ENCODE data around the gene MLEC. TPM values are rescaled to one million over a fixed set of nuclear protein-coding genes. Genes with fewer than 3 reads are reported as not detected.

Gene MLEC
- total and polyA plus RNA-seq, 2 of the 13 experiments (the other 11 are each of a cell fraction or from before 2014, with no cell fraction given) = 49.8 to 156 TPM

DNA sequence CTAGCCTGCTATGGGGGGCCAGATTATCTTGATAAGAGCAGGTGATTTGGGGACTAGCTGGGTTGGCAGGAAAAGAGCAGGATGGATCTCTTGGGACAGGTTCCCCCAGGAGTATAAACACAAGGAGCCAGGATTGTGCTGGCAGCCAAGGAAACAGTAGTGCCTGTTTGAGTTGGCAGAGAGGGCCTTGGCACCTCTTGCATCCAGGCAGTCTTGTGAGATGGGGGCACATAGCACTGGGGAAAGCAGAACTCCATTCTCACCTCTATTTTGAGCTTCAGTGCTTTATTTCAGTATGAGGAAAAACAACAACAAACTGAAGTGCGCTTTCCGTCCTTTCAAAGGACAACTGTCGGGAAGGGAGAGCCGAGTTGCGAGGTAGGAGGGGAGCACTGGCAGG is 13.9 kb downstream of the MLEC start:
- H3K36me3 ChIP-seq (replicated peaks in 1 of 2; ENCODE audit: control insufficient read depth in 1 of 2, insufficient read depth in 2 of 2, low read length in 2 of 2) = peaks cover 38 to 60% of the 10 kb centered on the region in 2 experiments
- 95% methylated on average over 5 of the region's 5 CpGs for whole genome bisulfite sequencing (ENCODE audit: low lambda C conversion rate)
- no peak overlapping the region for H3K27ac ChIP-seq (ENCODE audit: extremely low read length, insufficient read depth, low read length)
- ATAC-seq (no peak), FAIRE-seq (no peak), DNase-seq (ENCODE audit: low spot score) (no peak)
- H4K20me1 ChIP-seq (ENCODE audit: insufficient read depth, low read length) = no peaks in the 10 kb centered on the region
- H3K9ac ChIP-seq (ENCODE audit: insufficient read depth, low read depth, low read length) = no peak overlapping the region
- no peak overlapping the region for H3K4me3 ChIP-seq (replicated peaks in 1 of 3; ENCODE audit: insufficient read depth in 1 of 3, low read depth in 2 of 3, low read length in 3 of 3)
- POLR2A ChIA-PET = interaction anchor here (1.0 kb wide), 1 partner anchor 9 kb away, joined by 4 read pairs; no protein-coding TSS in a partner anchor
- H3K79me2 ChIP-seq (ENCODE audit: insufficient read depth, low read length) = no peaks in the 10 kb centered on the region
- no TSS peak for BruUV-seq (replicated peaks)
- H3K4me1 ChIP-seq (ENCODE audit: insufficient read depth, low read length) = 0 out of 2 replicates have a peak, but pooled peaks cover 18% of the 10 kb centered on the region
- H3K27me3 ChIP-seq (ENCODE audit: control insufficient read depth in 1 of 2, insufficient read depth in 2 of 2, low read length in 2 of 2) = no peaks in the 10 kb centered on the region
- no peak overlapping the region for H2AFZ ChIP-seq (ENCODE audit: low read length)
- in situ Hi-C loops (cut with HindIII; ENCODE audit: extremely low pct_ligation_motif_present, low pct_unique_long_range_greater_than_20kb) (no loop called here), intact Hi-C loops (cut with micrococcal nuclease; ENCODE audit: unreplicated experiment) (no loop called here)
- no peak overlapping the region for H3K4me2 ChIP-seq (ENCODE audit: low read depth, low read length)
- CTCF ChIA-PET (ENCODE audit: low intra/inter-chr PET ratio, low total read pairs) = no interaction called here
- no peak for TF ChIP-seq JUND (CRISPR knock-in tag; IDR thresholded peaks at IDR 0.05)
- TF ChIP-seq ZNF317 (CRISPR knock-in tag; IDR thresholded peaks at IDR 0.05) = no peak
- TF ChIP-seq, protein P1, sequence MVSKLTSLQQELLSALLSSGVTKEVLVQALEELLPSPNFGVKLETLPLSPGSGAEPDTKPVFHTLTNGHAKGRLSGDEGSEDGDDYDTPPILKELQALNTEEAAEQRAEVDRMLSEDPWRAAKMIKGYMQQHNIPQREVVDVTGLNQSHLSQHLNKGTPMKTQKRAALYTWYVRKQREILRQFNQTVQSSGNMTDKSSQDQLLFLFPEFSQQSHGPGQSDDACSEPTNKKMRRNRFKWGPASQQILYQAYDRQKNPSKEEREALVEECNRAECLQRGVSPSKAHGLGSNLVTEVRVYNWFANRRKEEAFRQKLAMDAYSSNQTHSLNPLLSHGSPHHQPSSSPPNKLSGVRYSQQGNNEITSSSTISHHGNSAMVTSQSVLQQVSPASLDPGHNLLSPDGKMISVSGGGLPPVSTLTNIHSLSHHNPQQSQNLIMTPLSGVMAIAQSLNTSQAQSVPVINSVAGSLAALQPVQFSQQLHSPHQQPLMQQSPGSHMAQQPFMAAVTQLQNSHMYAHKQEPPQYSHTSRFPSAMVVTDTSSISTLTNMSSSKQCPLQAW (CRISPR knock-in tag; IDR thresholded peaks at IDR 0.05) = no peak
- TF ChIP-seq, protein P2, sequence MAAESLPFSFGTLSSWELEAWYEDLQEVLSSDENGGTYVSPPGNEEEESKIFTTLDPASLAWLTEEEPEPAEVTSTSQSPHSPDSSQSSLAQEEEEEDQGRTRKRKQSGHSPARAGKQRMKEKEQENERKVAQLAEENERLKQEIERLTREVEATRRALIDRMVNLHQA (CRISPR knock-in tag; IDR thresholded peaks at IDR 0.05) = no peak
- no peak for TF ChIP-seq ZSCAN25 (CRISPR knock-in tag; IDR thresholded peaks at IDR 0.05)
- TF ChIP-seq, protein P3, sequence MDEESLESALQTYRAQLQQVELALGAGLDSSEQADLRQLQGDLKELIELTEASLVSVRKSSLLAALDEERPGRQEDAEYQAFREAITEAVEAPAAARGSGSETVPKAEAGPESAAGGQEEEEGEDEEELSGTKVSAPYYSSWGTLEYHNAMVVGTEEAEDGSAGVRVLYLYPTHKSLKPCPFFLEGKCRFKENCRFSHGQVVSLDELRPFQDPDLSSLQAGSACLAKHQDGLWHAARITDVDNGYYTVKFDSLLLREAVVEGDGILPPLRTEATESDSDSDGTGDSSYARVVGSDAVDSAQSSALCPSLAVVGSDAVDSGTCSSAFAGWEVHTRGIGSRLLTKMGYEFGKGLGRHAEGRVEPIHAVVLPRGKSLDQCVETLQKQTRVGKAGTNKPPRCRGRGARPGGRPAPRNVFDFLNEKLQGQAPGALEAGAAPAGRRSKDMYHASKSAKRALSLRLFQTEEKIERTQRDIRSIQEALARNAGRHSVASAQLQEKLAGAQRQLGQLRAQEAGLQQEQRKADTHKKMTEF (CRISPR knock-in tag; IDR thresholded peaks at IDR 0.05) = no peak
- TF ChIP-seq, protein P4, sequence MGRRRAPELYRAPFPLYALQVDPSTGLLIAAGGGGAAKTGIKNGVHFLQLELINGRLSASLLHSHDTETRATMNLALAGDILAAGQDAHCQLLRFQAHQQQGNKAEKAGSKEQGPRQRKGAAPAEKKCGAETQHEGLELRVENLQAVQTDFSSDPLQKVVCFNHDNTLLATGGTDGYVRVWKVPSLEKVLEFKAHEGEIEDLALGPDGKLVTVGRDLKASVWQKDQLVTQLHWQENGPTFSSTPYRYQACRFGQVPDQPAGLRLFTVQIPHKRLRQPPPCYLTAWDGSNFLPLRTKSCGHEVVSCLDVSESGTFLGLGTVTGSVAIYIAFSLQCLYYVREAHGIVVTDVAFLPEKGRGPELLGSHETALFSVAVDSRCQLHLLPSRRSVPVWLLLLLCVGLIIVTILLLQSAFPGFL (CRISPR knock-in tag; IDR thresholded peaks at IDR 0.05) = no peak
- no peak for TF ChIP-seq SCMH1 (CRISPR knock-in tag; IDR thresholded peaks at IDR 0.05; ENCODE audit: borderline replicate concordance)
- TF ChIP-seq RBFOX2 (IDR thresholded peaks at IDR 0.05; ENCODE audit: low read depth, low read length) = no peak
- no peak for TF ChIP-seq ZNF616 (CRISPR knock-in tag; IDR thresholded peaks at IDR 0.05; ENCODE audit: low read depth)
- no peak for TF ChIP-seq GATA4 (IDR thresholded peaks at IDR 0.05; ENCODE audit: borderline replicate concordance, low read depth)
- TF ChIP-seq ZNF556 (CRISPR knock-in tag; IDR thresholded peaks at IDR 0.05; ENCODE audit: borderline replicate concordance) = no peak
- TF ChIP-seq, protein P5, sequence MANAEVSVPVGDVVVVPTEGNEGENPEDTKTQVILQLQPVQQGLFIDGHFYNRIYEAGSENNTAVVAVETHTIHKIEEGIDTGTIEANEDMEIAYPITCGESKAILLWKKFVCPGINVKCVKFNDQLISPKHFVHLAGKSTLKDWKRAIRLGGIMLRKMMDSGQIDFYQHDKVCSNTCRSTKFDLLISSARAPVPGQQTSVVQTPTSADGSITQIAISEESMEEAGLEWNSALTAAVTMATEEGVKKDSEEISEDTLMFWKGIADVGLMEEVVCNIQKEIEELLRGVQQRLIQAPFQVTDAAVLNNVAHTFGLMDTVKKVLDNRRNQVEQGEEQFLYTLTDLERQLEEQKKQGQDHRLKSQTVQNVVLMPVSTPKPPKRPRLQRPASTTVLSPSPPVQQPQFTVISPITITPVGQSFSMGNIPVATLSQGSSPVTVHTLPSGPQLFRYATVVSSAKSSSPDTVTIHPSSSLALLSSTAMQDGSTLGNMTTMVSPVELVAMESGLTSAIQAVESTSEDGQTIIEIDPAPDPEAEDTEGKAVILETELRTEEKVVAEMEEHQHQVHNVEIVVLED (CRISPR knock-in tag; IDR thresholded peaks at IDR 0.05; ENCODE audit: borderline replicate concordance) = no peak
- TF ChIP-seq KDM6A (CRISPR knock-in tag; IDR thresholded peaks at IDR 0.05; ENCODE audit: low read depth) = no peak
- TF ChIP-seq, protein P6, sequence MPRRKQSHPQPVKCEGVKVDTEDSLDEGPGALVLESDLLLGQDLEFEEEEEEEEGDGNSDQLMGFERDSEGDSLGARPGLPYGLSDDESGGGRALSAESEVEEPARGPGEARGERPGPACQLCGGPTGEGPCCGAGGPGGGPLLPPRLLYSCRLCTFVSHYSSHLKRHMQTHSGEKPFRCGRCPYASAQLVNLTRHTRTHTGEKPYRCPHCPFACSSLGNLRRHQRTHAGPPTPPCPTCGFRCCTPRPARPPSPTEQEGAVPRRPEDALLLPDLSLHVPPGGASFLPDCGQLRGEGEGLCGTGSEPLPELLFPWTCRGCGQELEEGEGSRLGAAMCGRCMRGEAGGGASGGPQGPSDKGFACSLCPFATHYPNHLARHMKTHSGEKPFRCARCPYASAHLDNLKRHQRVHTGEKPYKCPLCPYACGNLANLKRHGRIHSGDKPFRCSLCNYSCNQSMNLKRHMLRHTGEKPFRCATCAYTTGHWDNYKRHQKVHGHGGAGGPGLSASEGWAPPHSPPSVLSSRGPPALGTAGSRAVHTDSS (CRISPR knock-in tag; conservative IDR thresholded peaks at IDR 0.05) = no peak
- no peak for TF ChIP-seq ZEB1 (IDR thresholded peaks at IDR 0.05; ENCODE audit: insufficient replicate concordance, low read depth)
- TF ChIP-seq STAG1 (CRISPR knock-in tag; IDR thresholded peaks at IDR 0.05) = no peak
- TF ChIP-seq SATB2 (CRISPR knock-in tag; IDR thresholded peaks at IDR 0.05) = no peak
- no peaks in the 10 kb centered on the region for H3K9me3 ChIP-seq (ENCODE audit: low read length)
